Measurements from ENCODE around the gene MYH14. TPM values are rescaled to one million over a fixed set of nuclear protein-coding genes. Genes with fewer than 3 reads are reported as not detected.

Gene MYH14
- total RNA-seq, 4 donors from 2014 or later, result 103 to 174 (median 141) TPM

DNA sequence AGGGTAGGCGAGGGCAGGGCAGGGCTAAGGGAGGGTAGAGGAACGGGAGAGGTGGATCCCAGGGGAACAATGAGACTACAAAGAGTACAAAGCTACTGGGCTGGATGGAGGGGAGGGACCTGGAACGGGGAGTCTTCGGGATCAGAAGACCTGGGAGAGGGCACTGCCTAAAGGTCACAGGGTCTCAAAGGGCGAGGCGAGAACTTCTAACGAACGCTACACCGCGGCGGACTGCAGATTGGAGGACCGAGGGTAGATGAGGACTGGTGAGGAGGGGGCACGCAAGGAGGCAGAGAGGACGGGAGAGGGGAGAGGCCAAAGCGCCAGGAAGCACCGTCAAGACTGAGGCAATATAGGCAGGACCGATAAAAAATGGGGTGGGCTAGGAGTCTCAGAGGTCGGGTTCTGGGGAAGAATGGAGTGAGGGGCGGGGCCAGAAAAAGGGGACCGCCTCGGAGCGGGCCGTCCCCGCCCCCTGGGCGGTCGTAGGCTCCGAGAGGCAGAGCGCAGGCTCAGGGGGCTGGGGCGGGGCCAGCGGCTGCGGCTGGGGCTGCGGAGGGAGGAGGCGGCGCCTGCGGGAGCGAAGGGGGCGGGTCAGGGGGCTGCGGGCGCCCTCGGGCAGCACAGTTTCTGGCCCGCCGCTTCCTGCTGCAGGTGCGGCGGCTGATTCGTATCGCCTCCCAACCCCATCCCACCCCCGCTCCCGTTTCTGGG lies 127.1 kb downstream of the MYH14 start:
- in situ Hi-C loops (cut with MboI; ENCODE audit: low sequenced_read_pairs in 4 of 4) (no loop called here), intact Hi-C loops (cut with DNase I; ENCODE audit: low total_unique reads) (loop anchor here (5.0 kb wide), 1 partner anchor 52 kb away; the partner anchor contains the start of gene POLD1)
- ATAC-seq (peak; percentile 16 to 24), DNase-seq (peak; percentile 67 to 78)
- Histone ChIP-seq H3K36me3 (no peaks in the 10 kb centered on the region), H3K4me3 (peak overlapping the region; percentile 50 to 61 (median 54)), H3K9me3 (no peaks in the 10 kb centered on the region), H3K4me1 (peaks cover 38 to 45% of the 10 kb centered on the region in 2 donors), H3K27me3 (peaks cover 18 to 29% (median 23%) of the 10 kb centered on the region in 3 donors), H3K27ac (peak overlapping the region; percentile 79 to 94 (median 90))
- TF ChIP-seq CTCF (IDR thresholded peaks at IDR 0.05 in 4 of 5, conservative IDR thresholded peaks at IDR 0.05 in 1 of 5), result no peak
- TF ChIP-seq POLR2A (IDR thresholded peaks at IDR 0.05), result no peak

DNA sequence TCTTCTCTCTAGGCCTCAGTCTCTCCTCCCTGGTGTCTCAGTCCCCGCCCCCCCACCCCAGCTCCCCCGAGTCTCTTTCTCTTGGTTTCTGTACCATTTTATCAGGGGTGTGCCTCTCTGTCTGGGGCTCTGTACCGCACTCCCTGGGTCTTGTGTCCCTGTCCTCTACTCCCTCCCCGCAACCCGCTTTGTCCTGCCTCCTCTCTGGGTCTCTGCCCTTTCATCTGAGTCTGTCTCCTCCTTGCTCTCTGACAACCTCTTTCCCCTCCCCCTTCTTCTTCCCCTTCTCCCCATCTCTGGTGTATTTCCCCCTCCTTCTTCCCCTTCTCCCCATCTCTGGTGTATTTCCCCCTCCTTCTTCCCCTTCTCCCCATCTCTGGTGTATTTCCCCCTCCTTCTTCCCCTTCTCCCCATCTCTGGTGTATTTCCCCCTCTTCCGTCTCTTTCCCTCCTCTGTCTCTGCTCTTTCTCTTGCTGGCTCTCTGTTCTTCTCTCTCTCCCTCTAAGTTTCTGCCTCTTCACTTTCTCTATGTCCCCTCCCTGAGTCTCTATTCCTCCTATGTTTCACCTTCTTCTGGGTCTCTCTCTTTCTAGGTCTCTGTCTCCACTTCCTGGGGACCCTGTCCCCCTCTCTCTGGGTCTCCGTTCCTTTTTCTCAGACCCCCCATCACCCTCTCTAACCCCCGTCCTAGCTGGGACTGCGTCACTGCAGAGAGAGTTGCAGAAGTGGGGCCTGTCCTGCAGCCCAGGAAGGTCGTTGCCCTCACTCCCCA lies 128.0 kb downstream of the MYH14 start:
- Histone ChIP-seq H3K27ac (peak overlapping the region; percentile 41 to 88 (median 81)), H3K4me1 (peaks cover 30 to 39% of the 10 kb centered on the region in 2 donors), H3K36me3 (no peaks in the 10 kb centered on the region), H3K9me3 (no peaks in the 10 kb centered on the region), H3K27me3 (peaks cover 15 to 24% (median 20%) of the 10 kb centered on the region in 3 donors), H3K4me3 (peak overlapping the region; percentile 50 to 65 (median 56))
- DNase-seq, result no peak
- no peak for TF ChIP-seq POLR2A (IDR thresholded peaks at IDR 0.05)
- TF ChIP-seq CTCF (IDR thresholded peaks at IDR 0.05 in 4 of 5, conservative IDR thresholded peaks at IDR 0.05 in 1 of 5), result no peak
- intact Hi-C loops (cut with DNase I; ENCODE audit: low total_unique reads), result loop anchor here (5.0 kb wide), 1 partner anchor 51 kb away; the partner anchor contains the start of gene POLD1
- in situ Hi-C loops (cut with MboI; ENCODE audit: low sequenced_read_pairs in 4 of 4), result no loop called here
- ATAC-seq, result no peak

GRCh38 chr19:50331994-50332243 lies 128.5 kb downstream of the MYH14 start:
- intact Hi-C loops (cut with DNase I; ENCODE audit: low total_unique reads), result loop anchor here (2.0 to 5.0 kb wide), 2 partner anchors 50 to 127 kb away; partner anchors contain the start of gene POLD1
- Histone ChIP-seq H3K27ac (peak overlapping the region; percentile 30 to 83 (median 59)), H3K27me3 (peaks cover 10 to 19% (median 14%) of the 10 kb centered on the region in 3 donors), H3K9me3 (no peaks in the 10 kb centered on the region), H3K36me3 (no peaks in the 10 kb centered on the region), H3K4me1 (peaks cover 29 to 33% of the 10 kb centered on the region in 2 donors), H3K4me3 (peak overlapping the region in 1 of 4 donors; percentile 65)
- ATAC-seq (no peak), DNase-seq (peak in 1 of 2 donors; percentile 6)
- in situ Hi-C loops (cut with MboI; ENCODE audit: low sequenced_read_pairs in 4 of 4), result no loop called here
- TF ChIP-seq POLR2A (IDR thresholded peaks at IDR 0.05) (no peak), CTCF (IDR thresholded peaks at IDR 0.05 in 4 of 5, conservative IDR thresholded peaks at IDR 0.05 in 1 of 5) (no peak)

- DNase-seq, result peak in 1 of 2 donors; percentile 13
- peaks cover 5 to 14% (median 11%) of the 10 kb centered on the region in 3 donors for H3K27me3 ChIP-seq
- intact Hi-C loops (cut with DNase I; ENCODE audit: low total_unique reads), result loop anchor here (2.0 to 5.0 kb wide), 2 partner anchors 50 to 128 kb away; partner anchors contain the start of gene POLD1
- H3K9me3 ChIP-seq, result no peaks in the 10 kb centered on the region
- H3K36me3 ChIP-seq, result no peaks in the 10 kb centered on the region
- peak overlapping the region; percentile 77 to 84 (median 82) for H3K27ac ChIP-seq
- ATAC-seq, result no peak
- peaks cover 29 to 33% of the 10 kb centered on the region in 2 donors for H3K4me1 ChIP-seq
- in situ Hi-C loops (cut with MboI; ENCODE audit: low sequenced_read_pairs in 4 of 4), result no loop called here
- peak overlapping the region; percentile 50 to 65 (median 60) for H3K4me3 ChIP-seq
- TF ChIP-seq POLR2A (IDR thresholded peaks at IDR 0.05), result no peak
- TF ChIP-seq CTCF (IDR thresholded peaks at IDR 0.05 in 4 of 5, conservative IDR thresholded peaks at IDR 0.05 in 1 of 5), result no peak
Observed at GRCh38 chr19:50332244-50333038, 129.0 kb downstream of the MYH14 start.
